Measurements from ENCODE around the gene MTMR12.

DNA sequence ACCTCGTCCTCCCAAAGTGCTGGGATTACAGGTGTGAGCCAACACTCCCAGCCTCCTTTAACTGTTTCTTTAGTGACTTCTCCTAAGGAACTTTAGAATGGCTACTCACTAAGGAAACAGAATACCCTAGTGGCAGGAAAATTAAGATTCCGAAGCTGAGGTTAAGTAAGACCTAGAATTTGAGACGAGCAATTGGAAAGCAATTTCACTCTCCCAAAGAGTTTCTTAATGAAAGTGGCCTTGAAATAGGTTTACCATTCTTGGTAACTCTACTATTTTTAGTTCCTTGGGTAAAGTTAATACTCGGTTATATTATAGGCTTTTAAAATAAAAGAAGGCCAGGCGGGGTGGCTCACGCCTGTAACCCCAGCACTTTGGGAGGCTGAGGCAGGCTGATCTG is 115.7 kb downstream of the MTMR12 start:
- TF ChIP-seq POLR2AphosphoS5 (IDR thresholded peaks at IDR 0.05; ENCODE audit: low read depth, low read length): no peak
- no peak for TF ChIP-seq POLR2A (IDR thresholded peaks at IDR 0.05; ENCODE audit: low read depth, low read length)
- no peak for TF ChIP-seq TAF1 (IDR thresholded peaks at IDR 0.05; ENCODE audit: borderline replicate concordance, low read depth, low read length)

Measured in GM12892 (cell line).